ENCODE results near the gene PLTP. TPM values are rescaled to one million over a fixed set of nuclear protein-coding genes. Genes with fewer than 3 reads are reported as not detected.

Gene PLTP
- total RNA-seq, 1 donor from 2014 or later, result 38.5 TPM

GRCh38 chr20:45892828-45893500 is 19.0 kb downstream of the PLTP start:
- DNase-seq (ENCODE audit: low read depth), result no peak
- peak overlapping the region; percentile 87 for H3K4me3 ChIP-seq (ENCODE audit: low read depth, low read length)
- TF ChIP-seq, protein P1, sequence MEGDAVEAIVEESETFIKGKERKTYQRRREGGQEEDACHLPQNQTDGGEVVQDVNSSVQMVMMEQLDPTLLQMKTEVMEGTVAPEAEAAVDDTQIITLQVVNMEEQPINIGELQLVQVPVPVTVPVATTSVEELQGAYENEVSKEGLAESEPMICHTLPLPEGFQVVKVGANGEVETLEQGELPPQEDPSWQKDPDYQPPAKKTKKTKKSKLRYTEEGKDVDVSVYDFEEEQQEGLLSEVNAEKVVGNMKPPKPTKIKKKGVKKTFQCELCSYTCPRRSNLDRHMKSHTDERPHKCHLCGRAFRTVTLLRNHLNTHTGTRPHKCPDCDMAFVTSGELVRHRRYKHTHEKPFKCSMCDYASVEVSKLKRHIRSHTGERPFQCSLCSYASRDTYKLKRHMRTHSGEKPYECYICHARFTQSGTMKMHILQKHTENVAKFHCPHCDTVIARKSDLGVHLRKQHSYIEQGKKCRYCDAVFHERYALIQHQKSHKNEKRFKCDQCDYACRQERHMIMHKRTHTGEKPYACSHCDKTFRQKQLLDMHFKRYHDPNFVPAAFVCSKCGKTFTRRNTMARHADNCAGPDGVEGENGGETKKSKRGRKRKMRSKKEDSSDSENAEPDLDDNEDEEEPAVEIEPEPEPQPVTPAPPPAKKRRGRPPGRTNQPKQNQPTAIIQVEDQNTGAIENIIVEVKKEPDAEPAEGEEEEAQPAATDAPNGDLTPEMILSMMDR (conservative IDR thresholded peaks at IDR 0.05; ENCODE audit: low read depth, low read length), result no peak

- H3K4me3 ChIP-seq (ENCODE audit: low read depth, low read length), result peak overlapping the region; percentile 87
- TF ChIP-seq, protein P1 (conservative IDR thresholded peaks at IDR 0.05; ENCODE audit: low read depth, low read length), result peak; percentile 53
- no peak for DNase-seq (ENCODE audit: low read depth)
Measured at GRCh38 chr20:45892049-45892825, 19.7 kb downstream of the PLTP start.

- TF ChIP-seq, protein P1 (conservative IDR thresholded peaks at IDR 0.05; ENCODE audit: low read depth, low read length), result no peak
- no peak for DNase-seq (ENCODE audit: low read depth)
- H3K4me3 ChIP-seq (ENCODE audit: low read depth, low read length), result peak within 1 kb of the TSS; percentile 87
Measured at GRCh38 chr20:45890985-45891983, 20.7 kb downstream of the PLTP start, which contains the start of the genes CTSA and NEURL2. CTSA (plus strand) TSS chr20:45891335; CDS start chr20:45891569, 234 bp downstream. NEURL2 (minus strand) TSS chr20:45891208; CDS start chr20:45890991, 217 bp downstream.

DNA sequence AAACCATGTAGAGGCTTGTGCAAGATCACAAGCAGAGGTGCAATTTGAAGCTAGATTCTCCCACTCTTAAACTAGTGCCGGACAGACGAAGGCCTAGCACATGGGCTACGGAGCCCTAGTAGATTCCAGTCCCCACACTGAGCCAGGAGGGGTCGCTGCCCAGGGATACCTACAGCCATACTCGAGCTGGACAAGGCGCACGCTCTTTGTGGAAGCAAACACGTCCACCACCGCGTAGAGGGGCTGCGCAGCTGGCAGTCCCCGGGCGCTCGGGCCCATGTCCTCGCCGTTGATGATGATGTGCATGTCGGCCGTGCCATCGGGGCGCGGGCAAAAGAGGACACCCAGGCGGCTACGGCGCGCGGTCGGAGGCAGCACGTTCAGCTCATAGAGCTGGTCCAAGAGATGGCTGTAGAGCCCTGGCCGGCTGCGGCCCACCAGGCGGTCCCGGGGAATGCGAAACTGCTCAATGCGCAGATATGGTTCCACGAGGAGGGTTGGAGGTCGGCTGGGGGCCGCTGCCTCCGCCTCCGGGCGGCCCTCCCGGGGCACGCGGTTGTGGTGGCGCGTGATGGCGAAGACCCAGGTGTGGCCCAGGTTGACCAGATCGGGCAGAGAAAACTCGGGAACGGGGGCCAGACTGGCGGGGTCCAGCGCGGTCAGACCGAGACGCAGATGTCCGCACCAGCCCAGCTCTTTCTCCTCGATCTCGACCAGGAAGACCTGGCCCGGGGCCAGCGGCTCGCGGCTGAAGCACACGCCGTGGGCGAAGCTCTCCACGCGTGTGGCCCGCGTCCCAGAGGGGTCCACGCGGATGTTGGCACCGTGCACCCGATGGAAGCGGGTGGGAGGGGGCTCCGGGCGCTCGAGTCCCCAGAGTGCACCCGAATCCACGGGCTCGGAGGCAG is 21.6 kb downstream of the PLTP start:
- TF ChIP-seq, protein P1 (conservative IDR thresholded peaks at IDR 0.05; ENCODE audit: low read depth, low read length), result peak; percentile 71
- H3K4me3 ChIP-seq (ENCODE audit: low read depth, low read length), result peak overlapping the region; percentile 87
- DNase-seq (ENCODE audit: low read depth), result no peak

- TF ChIP-seq, protein P1 (conservative IDR thresholded peaks at IDR 0.05; ENCODE audit: low read depth, low read length), result no peak
- H3K4me3 ChIP-seq (ENCODE audit: low read depth, low read length), result no peak overlapping the region
- no peak for DNase-seq (ENCODE audit: low read depth)
Measured at GRCh38 chr20:45888681-45889080, 23.3 kb downstream of the PLTP start.
